Neuron (in vitro differentiated cells): ENCODE results near the gene PSMB9.

Source experiments
- H2AFZ ChIP-seq: one replicate; pipeline ENCODE4 v1.6.1; 2013; ENCODE audit warnings: low read depth, mild to moderate bottlenecking, inconsistent platforms, low read length, moderate library complexity
- H3K27me3 ChIP-seq: one replicate; pipeline ENCODE4 v1.6.1; 2013; ENCODE audit warnings: low read length; ENCODE audit not compliant: insufficient read depth
- H3K36me3 ChIP-seq: one replicate; pipeline ENCODE4 v1.6.1; 2013; ENCODE audit warnings: low read length; ENCODE audit not compliant: insufficient read depth
- H3K4me1 ChIP-seq: one replicate; pipeline ENCODE4 v1.6.1; 2013; ENCODE audit warnings: low read length; ENCODE audit not compliant: insufficient read depth
- H3K4me3 ChIP-seq: 2 replicates; pipeline ENCODE4 v1.5.1; 2013; ENCODE audit warnings: mild to moderate bottlenecking, low read length, moderate library complexity
- H3K9me3 ChIP-seq: one replicate; pipeline ENCODE4 v1.6.1; 2013; ENCODE audit warnings: low read length

PSMB9 gene

DNA sequence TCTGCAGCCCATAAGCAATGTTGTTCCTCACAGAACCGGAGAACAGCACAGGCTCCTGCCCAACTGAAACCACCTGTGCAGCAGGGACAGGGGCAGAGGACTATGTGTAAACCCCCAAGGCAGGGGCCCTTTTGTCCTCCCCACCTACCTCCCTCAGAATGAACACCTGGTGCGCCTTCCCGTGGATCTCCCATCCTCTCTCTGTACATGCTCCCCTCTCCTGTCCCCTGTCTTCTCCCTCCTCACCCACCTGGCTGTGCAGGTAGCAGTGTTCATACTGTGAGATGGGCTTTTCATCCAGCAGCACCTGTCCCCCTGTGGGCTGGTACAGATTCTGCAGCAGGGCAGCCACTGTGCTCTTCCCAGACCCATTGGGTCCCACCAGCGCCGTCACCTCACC, 24.0 kb upstream of the PSMB9 start:
- no peaks in the 10 kb centered on the region for H3K36me3 ChIP-seq
- no peak overlapping the region for H3K4me3 ChIP-seq

DNA sequence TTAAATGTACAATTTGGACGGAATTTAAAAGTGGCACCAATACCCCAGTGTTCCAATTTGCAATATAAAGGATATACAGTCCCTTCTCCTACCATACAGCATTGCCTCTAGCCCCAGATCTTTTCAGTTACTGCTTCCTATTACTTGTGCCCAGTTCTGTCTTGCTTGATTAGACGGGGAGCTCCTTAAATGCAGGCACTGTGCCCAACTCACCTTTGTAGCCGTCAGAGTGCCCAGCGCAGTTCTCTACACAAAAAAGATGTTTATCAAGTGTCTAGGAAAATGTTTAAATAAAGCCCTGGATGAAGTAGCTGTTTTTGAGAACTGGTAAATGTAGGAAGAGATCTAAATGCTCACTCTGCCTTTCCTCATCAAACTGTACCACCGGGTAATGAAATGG, 23.1 kb upstream of the PSMB9 start:
- Histone ChIP-seq H3K4me1 (no peaks in the 10 kb centered on the region), H3K9me3 (no peaks in the 10 kb centered on the region), H3K4me3 (no peak overlapping the region), H3K27me3 (peaks cover 2% of the 10 kb centered on the region), H3K36me3 (no peaks in the 10 kb centered on the region), H2AFZ (no peak overlapping the region)

More for the DNA sequence above, 24.0 kb upstream of the PSMB9 start:
- H3K27me3 ChIP-seq: peaks cover 4% of the 10 kb centered on the region
- no peak overlapping the region for H2AFZ ChIP-seq
- no peaks in the 10 kb centered on the region for H3K4me1 ChIP-seq
- no peaks in the 10 kb centered on the region for H3K9me3 ChIP-seq

- no peak overlapping the region for H3K4me3 ChIP-seq
- H3K9me3 ChIP-seq: no peaks in the 10 kb centered on the region
- no peaks in the 10 kb centered on the region for H3K36me3 ChIP-seq
- no peaks in the 10 kb centered on the region for H3K27me3 ChIP-seq
- no peaks in the 10 kb centered on the region for H3K4me1 ChIP-seq
- no peak overlapping the region for H2AFZ ChIP-seq
These were observed 21.5 kb upstream of the PSMB9 start for GRCh38 chr6:32832535-32832934.

DNA sequence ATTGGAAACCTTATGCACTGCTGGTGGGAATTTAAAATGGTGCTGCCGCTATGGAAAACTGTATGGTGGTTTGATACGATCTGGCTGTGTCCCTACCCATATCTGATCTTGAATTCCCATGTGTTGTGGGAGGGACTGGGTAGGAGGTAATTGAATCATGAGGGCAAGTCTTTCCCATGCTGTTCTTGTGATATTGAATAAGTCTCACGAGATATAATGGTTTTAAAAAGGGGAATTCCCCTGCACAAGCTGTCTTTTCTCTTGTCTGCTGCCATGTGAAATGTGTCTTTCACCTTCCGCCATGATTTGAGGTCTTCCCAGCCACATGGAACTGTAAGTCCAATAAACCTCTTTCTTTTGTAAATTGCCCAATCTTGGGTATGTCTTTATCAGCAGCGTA, 20.3 kb upstream of the PSMB9 start:
- H3K4me3 ChIP-seq: no peak overlapping the region
- H3K9me3 ChIP-seq: no peaks in the 10 kb centered on the region
- no peaks in the 10 kb centered on the region for H3K36me3 ChIP-seq
- peaks cover 6% of the 10 kb centered on the region for H3K4me1 ChIP-seq
- H2AFZ ChIP-seq: no peak overlapping the region
- H3K27me3 ChIP-seq: no peaks in the 10 kb centered on the region

DNA sequence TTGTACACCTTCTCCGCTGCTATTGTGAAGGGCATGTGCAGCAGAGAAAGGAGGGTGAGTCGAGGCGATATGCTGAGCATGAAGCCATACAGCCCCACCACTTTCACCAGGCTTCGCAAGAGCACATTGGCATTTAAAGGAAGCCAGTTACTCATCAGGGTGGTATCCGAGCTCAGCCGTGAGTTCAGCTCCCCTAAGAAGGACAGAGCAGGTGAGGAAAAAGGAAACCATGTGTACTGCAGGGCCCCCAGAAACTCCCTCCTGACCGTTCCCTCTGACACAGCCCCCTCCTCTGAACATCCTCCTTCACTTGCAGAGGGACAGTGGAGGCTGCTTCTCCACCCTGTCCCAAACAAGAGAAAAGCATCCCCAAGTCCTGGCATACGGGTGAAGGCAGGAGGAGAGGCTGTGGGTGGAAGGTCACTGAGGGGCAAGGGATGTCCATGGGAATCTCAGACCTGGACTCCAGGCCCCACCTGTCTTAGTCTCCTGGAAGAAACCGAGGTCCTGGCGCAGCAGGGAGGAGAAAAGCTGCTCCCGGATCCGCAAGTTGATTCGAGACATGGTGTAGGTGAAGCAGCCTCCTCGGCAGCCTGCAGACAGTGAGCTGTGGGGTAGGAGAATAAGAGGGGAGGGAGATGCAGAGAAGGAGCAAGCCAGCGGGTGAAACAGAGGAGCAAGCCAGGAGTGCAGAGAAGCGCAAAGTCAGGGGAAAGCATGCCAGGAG, 18.7 kb upstream of the PSMB9 start:
- Histone ChIP-seq H2AFZ (no peak overlapping the region), H3K36me3 (no peaks in the 10 kb centered on the region), H3K4me3 (no peak overlapping the region), H3K9me3 (no peaks in the 10 kb centered on the region), H3K27me3 (no peaks in the 10 kb centered on the region), H3K4me1 (peaks cover 6% of the 10 kb centered on the region)

DNA sequence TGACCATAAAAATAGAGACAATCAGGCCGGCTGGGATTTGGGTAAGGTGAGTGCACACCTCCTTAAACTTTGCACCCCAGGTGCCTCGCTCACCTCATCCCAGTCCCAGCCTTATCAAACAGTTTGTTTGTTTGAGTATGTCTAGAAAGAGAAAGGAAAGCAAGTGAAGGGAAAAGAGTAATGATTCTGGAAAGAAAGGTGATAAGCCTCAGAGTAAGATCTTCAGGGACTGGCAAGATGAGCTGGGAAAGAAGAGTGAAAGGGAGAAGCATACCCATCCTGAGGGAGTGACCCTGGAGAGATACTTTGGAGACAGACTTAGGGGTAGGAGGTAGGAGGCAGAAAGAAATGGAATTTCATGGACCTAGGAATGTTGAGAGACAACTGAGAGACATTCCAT, 17.1 kb upstream of the PSMB9 start:
- peaks cover 8% of the 10 kb centered on the region for H3K27me3 ChIP-seq
- H3K4me1 ChIP-seq: peaks cover 6% of the 10 kb centered on the region
- H3K9me3 ChIP-seq: peaks cover 2% of the 10 kb centered on the region

DNA sequence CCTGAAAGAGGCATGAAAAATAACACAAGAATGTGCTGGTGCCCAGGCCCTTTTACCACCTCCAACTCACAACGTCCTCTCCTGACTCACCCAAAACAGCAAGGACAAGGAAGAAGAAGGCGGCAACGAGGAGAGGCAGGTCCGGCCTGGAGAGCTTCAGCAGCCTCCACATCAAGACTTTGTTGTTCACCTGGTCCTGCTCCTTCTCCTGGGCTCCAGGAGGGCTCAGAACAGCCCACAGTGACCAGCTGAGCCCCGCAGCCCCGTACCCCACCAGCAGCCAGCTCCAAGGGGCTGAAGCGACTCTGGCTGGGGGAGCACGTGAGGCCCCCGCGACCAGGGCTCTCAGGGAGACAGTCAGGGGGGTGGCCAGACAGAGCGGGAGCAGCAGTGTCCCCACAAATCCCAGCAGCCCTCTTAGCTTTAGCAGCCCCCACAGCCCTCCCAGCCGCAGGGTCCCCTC, 16.3 kb upstream of the PSMB9 start:
- peaks cover 7% of the 10 kb centered on the region for H3K9me3 ChIP-seq
- peak overlapping the region; percentile 71 for H3K4me3 ChIP-seq
- H3K27me3 ChIP-seq: peaks cover 16% of the 10 kb centered on the region
- H3K4me1 ChIP-seq: peaks cover 6% of the 10 kb centered on the region
- H2AFZ ChIP-seq: peak overlapping the region; percentile 64
- no peaks in the 10 kb centered on the region for H3K36me3 ChIP-seq

More for the DNA sequence above, 17.1 kb upstream of the PSMB9 start:
- no peaks in the 10 kb centered on the region for H3K36me3 ChIP-seq
- no peak overlapping the region for H2AFZ ChIP-seq
- H3K4me3 ChIP-seq: no peak overlapping the region

- Histone ChIP-seq H3K4me3 (peak within 1 kb of the TSS; percentile 71), H3K9me3 (peaks cover 7% of the 10 kb centered on the region), H3K36me3 (no peaks in the 10 kb centered on the region), H3K27me3 (peaks cover 22% of the 10 kb centered on the region), H3K4me1 (peaks cover 6% of the 10 kb centered on the region), H2AFZ (peak within 1 kb of the TSS; percentile 64)
These were observed 15.7 kb upstream of the PSMB9 start, which contains the start of gene TAP2 for GRCh38 chr6:32838114-32838958. TAP2 (minus strand) TSS chr6:32838739; CDS start chr6:32838233, 506 bp downstream.

- no peak overlapping the region for H3K4me3 ChIP-seq
- H2AFZ ChIP-seq: no peak overlapping the region
- H3K4me1 ChIP-seq: peaks cover 10% of the 10 kb centered on the region
These were observed 14.6 kb upstream of the PSMB9 start for GRCh38 chr6:32839356-32839755.

GRCh38 chr6:32840604-32841246, 13.3 kb upstream of the PSMB9 start:
- Histone ChIP-seq H3K36me3 (no peaks in the 10 kb centered on the region), H3K4me1 (peaks cover 13% of the 10 kb centered on the region), H3K27me3 (peaks cover 42% of the 10 kb centered on the region), H3K9me3 (peaks cover 7% of the 10 kb centered on the region), H2AFZ (no peak overlapping the region), H3K4me3 (no peak overlapping the region)

More at GRCh38 chr6:32839356-32839755, 14.6 kb upstream of the PSMB9 start:
- Histone ChIP-seq H3K36me3 (no peaks in the 10 kb centered on the region), H3K9me3 (peaks cover 7% of the 10 kb centered on the region), H3K27me3 (peaks cover 32% of the 10 kb centered on the region)

DNA sequence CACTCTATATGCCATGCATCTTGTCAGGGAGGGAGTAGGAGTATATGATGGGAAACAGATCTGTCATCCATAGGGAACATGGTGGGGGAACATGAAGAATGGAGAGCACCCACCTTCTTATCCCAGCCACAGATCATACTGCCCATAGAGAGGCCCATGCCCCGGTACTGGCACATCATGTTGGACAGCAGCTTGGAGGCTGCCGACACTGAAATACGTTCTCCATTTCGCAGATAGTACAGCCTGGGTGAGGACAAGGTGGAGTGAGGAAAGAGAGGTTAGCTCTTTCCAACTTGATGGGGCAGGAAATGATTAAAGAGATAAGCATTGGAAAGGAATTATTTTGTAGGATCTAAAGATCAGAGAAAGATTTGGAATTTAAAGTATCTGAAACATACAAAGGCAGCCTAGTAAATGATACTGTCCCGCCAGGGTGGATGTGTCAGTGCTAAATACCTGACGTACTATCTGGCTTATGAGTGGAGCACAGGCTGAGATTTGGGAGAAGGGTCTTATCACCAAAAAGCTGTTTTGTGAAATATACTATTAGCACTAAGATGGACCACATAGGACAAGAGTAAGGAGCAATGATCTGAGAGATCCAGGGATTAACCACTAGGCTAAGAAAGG, 11.9 kb upstream of the PSMB9 start:
- H3K36me3 ChIP-seq: no peaks in the 10 kb centered on the region
- H3K4me1 ChIP-seq: peaks cover 13% of the 10 kb centered on the region
- no peak overlapping the region for H3K4me3 ChIP-seq
- H3K27me3 ChIP-seq: peaks cover 50% of the 10 kb centered on the region
- no peak overlapping the region for H2AFZ ChIP-seq
- H3K9me3 ChIP-seq: peaks cover 7% of the 10 kb centered on the region

DNA sequence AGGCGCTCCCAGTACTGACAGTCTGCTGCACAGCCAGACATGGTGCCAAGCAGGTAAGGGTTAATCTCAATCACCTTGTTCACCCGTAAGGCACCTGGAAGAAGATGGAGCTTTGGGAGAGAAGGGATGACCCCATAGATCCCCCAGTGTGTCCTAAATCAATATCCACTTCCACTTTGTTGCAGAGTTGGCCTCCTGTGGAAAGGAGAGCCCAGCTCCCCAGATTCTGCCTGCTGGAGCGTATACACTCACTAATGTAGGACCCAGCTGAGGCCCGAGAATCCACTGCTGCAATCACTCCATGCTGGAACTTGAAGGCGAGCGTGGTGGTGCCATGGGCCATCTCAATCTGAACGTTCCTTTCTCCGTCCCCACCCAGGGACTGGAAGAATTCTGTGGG, 11.3 kb upstream of the PSMB9 start:
- H3K4me1 ChIP-seq: peaks cover 11% of the 10 kb centered on the region
- no peak overlapping the region for H2AFZ ChIP-seq
- H3K36me3 ChIP-seq: no peaks in the 10 kb centered on the region
- H3K4me3 ChIP-seq: no peak overlapping the region
- peaks cover 7% of the 10 kb centered on the region for H3K9me3 ChIP-seq
- peaks cover 53% of the 10 kb centered on the region for H3K27me3 ChIP-seq
